NCI-H526 (cell line): ENCODE measurements around the gene DCAKD.

Experiments used
- DNase-seq, 2 experiments: peaks; one replicate each; lab custom pipeline; 2025; lab: John Stamatoyannopoulos, UW

Gene DCAKD

GRCh38 chr17:45051060-45051719, at the start of gene DCAKD:
TSS of gene DCAKD (minus strand) at chr17:45051632. CDS start at chr17:45034885, 16,747 bp downstream.
- DNase-seq: peak; percentile 83 to 99

- peak; percentile 38 to 91 for DNase-seq
Observed at GRCh38 chr17:45098869-45099616, 47.6 kb upstream of the DCAKD start.

- no peak for DNase-seq
Observed at GRCh38 chr17:45098081-45098868, 46.8 kb upstream of the DCAKD start.

- DNase-seq: no peak
Observed at GRCh38 chr17:45096926-45097325, 45.5 kb upstream of the DCAKD start.

- DNase-seq: peak in 1 of 2 experiments; percentile 22
Observed at GRCh38 chr17:45096141-45096540, 44.7 kb upstream of the DCAKD start.

- no peak for DNase-seq
Observed at GRCh38 chr17:45093444-45094110, 42.1 kb upstream of the DCAKD start.

GRCh38 chr17:45092911-45093430, 41.5 kb upstream of the DCAKD start:
- DNase-seq: no peak

- DNase-seq: no peak
Observed at GRCh38 chr17:45091778-45092425, 40.5 kb upstream of the DCAKD start.

GRCh38 chr17:45090711-45091110, 39.3 kb upstream of the DCAKD start:
- no peak for DNase-seq

- no peak for DNase-seq
Observed at GRCh38 chr17:45088741-45089140, 37.3 kb upstream of the DCAKD start.

- DNase-seq: no peak
Observed at GRCh38 chr17:45087978-45088377, 36.5 kb upstream of the DCAKD start.

GRCh38 chr17:45087504-45087975, 36.1 kb upstream of the DCAKD start:
- no peak for DNase-seq

GRCh38 chr17:45086865-45087503, 35.6 kb upstream of the DCAKD start:
- no peak for DNase-seq

GRCh38 chr17:45086391-45086790, 35.0 kb upstream of the DCAKD start:
- no peak for DNase-seq

GRCh38 chr17:45081047-45081703, 29.7 kb upstream of the DCAKD start:
- no peak for DNase-seq

- DNase-seq: no peak
Observed at GRCh38 chr17:45077643-45078042, 26.2 kb upstream of the DCAKD start.

GRCh38 chr17:45073414-45074070, 22.1 kb upstream of the DCAKD start:
- DNase-seq: no peak

GRCh38 chr17:45070809-45071208, 19.4 kb upstream of the DCAKD start:
- no peak for DNase-seq

- DNase-seq: no peak
Observed at GRCh38 chr17:45070001-45070400, 18.6 kb upstream of the DCAKD start.

GRCh38 chr17:45067637-45068036, 16.2 kb upstream of the DCAKD start:
- DNase-seq: no peak
